Spleen (tissue), 11 donors: Measurements from ENCODE around the gene PLXNA2. TPM values are rescaled to one million over a fixed set of nuclear protein-coding genes. Genes with fewer than 3 reads are reported as not detected.

ENCODE experiments used
- DNase-seq: peaks from one replicate; pipeline ENCODE4 v3.0.0-alpha.2; 2020
- H3K27ac ChIP-seq, 8 donors: fragments of 200-600 bp; sonication (generic) in 7 of 8; 1 replicate in 4 of 8; 2 replicates in 4 of 8; pipeline versions ENCODE4 v1.5.0 to v1.8.0; 2016 to 2021; ENCODE audit warnings: inconsistent platforms in 4 of 8, mild to moderate bottlenecking in 4 of 8, moderate library complexity in 1 of 8
- H3K27me3 ChIP-seq, 7 donors: fragments of 200-600 bp; sonication (generic) in 6 of 7; replicated peaks in 1 of 7; 1 replicate in 4 of 7; 2 replicates in 3 of 7; pipeline versions ENCODE4 v1.5.0 to v1.8.0; 2016 to 2021; ENCODE audit warnings: inconsistent platforms in 3 of 7, mild to moderate bottlenecking in 1 of 7
- H3K36me3 ChIP-seq, 6 donors: fragments of 200-600 bp; sonication (generic) in 5 of 6; 1 replicate in 4 of 6; 2 replicates in 2 of 6; pipeline versions ENCODE4 v1.5.0 to v1.8.0; 2016 to 2021; ENCODE audit warnings: inconsistent platforms in 2 of 6
- H3K4me1 ChIP-seq, 6 donors: fragments of 200-600 bp; sonication (generic) in 5 of 6; 1 replicate in 3 of 6; 2 replicates in 3 of 6; pipeline versions ENCODE4 v1.5.0 to v1.8.0; 2016 to 2021; ENCODE audit warnings: inconsistent platforms in 3 of 6
- H3K4me3 ChIP-seq, 8 donors: fragments of 200-600 bp; sonication (generic) in 7 of 8; 1 replicate in 4 of 8; 2 replicates in 4 of 8; pipeline versions ENCODE4 v1.5.0 to v1.8.0; 2016 to 2021; ENCODE audit warnings: inconsistent platforms in 4 of 8, mild to moderate bottlenecking in 4 of 8, moderate library complexity in 2 of 8
- H3K9me3 ChIP-seq, 8 donors: fragments of 200-600 bp; sonication (generic) in 7 of 8; 1 replicate in 4 of 8; 2 replicates in 4 of 8; pipeline versions ENCODE4 v1.5.0 to v1.8.0; 2016 to 2021; ENCODE audit warnings: inconsistent platforms in 4 of 8
- POLR2A ChIP-seq, 3 donors: fragments of 450-650 bp; IDR thresholded peaks; one replicate each; pipeline ENCODE4 v1.5.1; 2017; ENCODE audit warnings: antibody characterized with exemption in 3 of 3, mild to moderate bottlenecking in 1 of 3
- POLR2AphosphoS5 ChIP-seq, 3 donors: sonication (generic); formaldehyde crosslinking; IDR thresholded peaks; one replicate each; pipeline ENCODE4 v1.5.1; 2017; ENCODE audit warnings: antibody characterized with exemption in 3 of 3
- WGBS, 5 donors: extraction: QIAGEN DNeasy Blood & Tissue Kit in 3 of 5; methylation state at CpG; one replicate each; pipeline versions ENCODE4 v1.1.5 to v1.1.7; 2013 to 2018; 5-methylcytosine and 5-hydroxymethylcytosine counted together
- intact Hi-C: fragments of 100-400 bp; cut with DNase I; formaldehyde crosslinking; loops from one replicate; pipeline ENCODE4 v1.15.0; 2023; ENCODE audit warnings: low total_unique reads
- polyA plus RNA-seq, 3 donors: library from polyadenylated mRNA; stranded (reverse); fragments of 200-250 nt; gene quantifications; one replicate each; pipeline ENCODE4 v1.2.1, GENCODE V29; 2013
- total RNA-seq, 7 donors: library from RNA; depleted of rRNA in 3 of 7; stranded (reverse); fragments of >200 nt in 3 of 7; fragmentation: NEBNext Ultra II Directional in 4 of 7; extraction: Animal tissue kit (Norgen Biotek cat#: 25700) in 4 of 7; gene quantifications; one replicate each; pipeline versions ENCODE4 v1.1.0 to v1.2.1, GENCODE V29; 2016 to 2021
- TF ChIP-seq, protein P1 (sequence below), 11 experiments: fragments of 200-600 bp in 7 of 11; fragments of 450-650 bp in 4 of 11; sonication (generic) in 4 of 11; IDR thresholded peaks in 8 of 11; conservative IDR thresholded peaks in 3 of 11; 1 replicate in 7 of 11; 2 replicates in 4 of 11; pipeline versions ENCODE4 v1.4.0 to v1.8.0; 2016 to 2021; ENCODE audit warnings: antibody characterized with exemption in 11 of 11, inconsistent platforms in 4 of 11, mild to moderate bottlenecking in 1 of 11
- donor health status: healthy with polysubstance abuse.
- donor health status: DM: no; HTN: no; CAD: no; lungs with moderate emphysema.
- donor health status: DM: no; HTN: no; CAD: no.
- donor health status: Bipolar disorder and iron deficiency.
- donor health status: healthy.
- donor health status: DM: no; HTN: no; CAD: no.
- donor health status: DM: yes; HTN: yes; CAD: no.

The PLXNA2 gene
- total and polyA plus RNA-seq, 10 donors: 0.93 to 16.9 (median 7.0) TPM

DNA sequence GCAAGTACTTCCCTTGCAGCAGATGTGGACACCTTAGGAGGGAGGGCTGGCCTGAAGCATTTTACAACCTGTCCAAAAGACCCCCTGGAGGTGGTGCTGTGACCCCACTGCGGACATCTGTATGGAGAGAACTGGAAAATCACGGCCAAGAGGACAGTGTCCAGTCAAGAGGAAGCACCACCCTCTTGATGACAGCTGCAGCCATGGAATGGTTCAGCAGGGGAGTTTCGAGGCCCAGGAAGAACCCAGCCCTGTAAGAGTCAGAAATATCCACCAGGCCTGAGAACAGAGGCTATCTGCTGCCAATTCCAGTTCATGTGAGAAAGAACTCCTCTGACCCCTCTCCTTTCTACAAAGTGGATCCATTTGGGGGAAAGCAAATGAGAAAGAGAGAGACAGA is 126.8 kb downstream of the PLXNA2 start:
- Histone ChIP-seq H3K4me1 (no peaks in the 10 kb centered on the region), H3K9me3 (no peaks in the 10 kb centered on the region), H3K4me3 (no peak overlapping the region), H3K27ac (no peak overlapping the region), H3K27me3 (no peaks in the 10 kb centered on the region), H3K36me3 (no peaks in the 10 kb centered on the region)
- WGBS, 5 donors: 65 to 82% (median 72%) methylated on average over 3 of the region's 3 CpGs
- intact Hi-C loops: no loop called here
- TF ChIP-seq POLR2AphosphoS5 (IDR thresholded peaks at IDR 0.05) (no peak), POLR2A (IDR thresholded peaks at IDR 0.05) (no peak)
- TF ChIP-seq, protein P1, sequence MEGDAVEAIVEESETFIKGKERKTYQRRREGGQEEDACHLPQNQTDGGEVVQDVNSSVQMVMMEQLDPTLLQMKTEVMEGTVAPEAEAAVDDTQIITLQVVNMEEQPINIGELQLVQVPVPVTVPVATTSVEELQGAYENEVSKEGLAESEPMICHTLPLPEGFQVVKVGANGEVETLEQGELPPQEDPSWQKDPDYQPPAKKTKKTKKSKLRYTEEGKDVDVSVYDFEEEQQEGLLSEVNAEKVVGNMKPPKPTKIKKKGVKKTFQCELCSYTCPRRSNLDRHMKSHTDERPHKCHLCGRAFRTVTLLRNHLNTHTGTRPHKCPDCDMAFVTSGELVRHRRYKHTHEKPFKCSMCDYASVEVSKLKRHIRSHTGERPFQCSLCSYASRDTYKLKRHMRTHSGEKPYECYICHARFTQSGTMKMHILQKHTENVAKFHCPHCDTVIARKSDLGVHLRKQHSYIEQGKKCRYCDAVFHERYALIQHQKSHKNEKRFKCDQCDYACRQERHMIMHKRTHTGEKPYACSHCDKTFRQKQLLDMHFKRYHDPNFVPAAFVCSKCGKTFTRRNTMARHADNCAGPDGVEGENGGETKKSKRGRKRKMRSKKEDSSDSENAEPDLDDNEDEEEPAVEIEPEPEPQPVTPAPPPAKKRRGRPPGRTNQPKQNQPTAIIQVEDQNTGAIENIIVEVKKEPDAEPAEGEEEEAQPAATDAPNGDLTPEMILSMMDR (IDR thresholded peaks at IDR 0.05 in 8 of 11, conservative IDR thresholded peaks at IDR 0.05 in 3 of 11): no peak
- DNase-seq: no peak

- no peak overlapping the region for H3K4me3 ChIP-seq
- 82 to 91% (median 86%) methylated on average over 7 of the region's 7 CpGs for WGBS, 5 donors
- H3K4me1 ChIP-seq: no peaks in the 10 kb centered on the region
- no peak for DNase-seq
- no peaks in the 10 kb centered on the region for H3K9me3 ChIP-seq
- no peaks in the 10 kb centered on the region for H3K27me3 ChIP-seq
- no peak overlapping the region for H3K27ac ChIP-seq
- intact Hi-C loops: no loop called here
- no peaks in the 10 kb centered on the region for H3K36me3 ChIP-seq
- TF ChIP-seq POLR2AphosphoS5 (IDR thresholded peaks at IDR 0.05) (no peak), POLR2A (IDR thresholded peaks at IDR 0.05) (no peak)
- TF ChIP-seq, protein P1 (IDR thresholded peaks at IDR 0.05 in 8 of 11, conservative IDR thresholded peaks at IDR 0.05 in 3 of 11): no peak
These were observed 128.1 kb downstream of the PLXNA2 start for GRCh38 chr1:208115924-208116640.

DNA sequence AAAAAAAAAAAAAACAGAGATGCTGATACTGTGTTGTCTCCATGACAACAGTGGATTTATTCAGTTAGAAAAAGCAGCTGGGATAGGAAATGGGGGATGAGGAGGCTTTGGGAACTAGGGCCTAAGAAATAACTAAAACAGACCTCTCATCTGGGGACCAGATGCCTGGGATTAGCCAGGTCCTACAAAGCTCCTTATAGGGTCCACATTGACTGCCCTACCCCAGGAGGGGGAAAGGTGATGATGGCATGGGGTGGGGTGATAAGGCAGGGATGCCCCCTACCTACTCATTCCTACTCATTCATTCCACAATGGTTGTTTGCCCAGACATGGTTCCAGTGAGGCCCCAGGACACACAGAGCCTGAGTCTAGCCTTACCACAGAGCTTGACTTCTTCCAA is 131.2 kb downstream of the PLXNA2 start:
- intact Hi-C loops: no loop called here
- DNase-seq: no peak
- H3K36me3 ChIP-seq: no peaks in the 10 kb centered on the region
- H3K4me1 ChIP-seq: no peaks in the 10 kb centered on the region
- TF ChIP-seq, protein P1 (IDR thresholded peaks at IDR 0.05 in 8 of 11, conservative IDR thresholded peaks at IDR 0.05 in 3 of 11): no peak
- TF ChIP-seq POLR2AphosphoS5 (IDR thresholded peaks at IDR 0.05) (no peak), POLR2A (IDR thresholded peaks at IDR 0.05) (no peak)
- H3K27ac ChIP-seq: no peak overlapping the region
- H3K27me3 ChIP-seq: no peaks in the 10 kb centered on the region
- H3K9me3 ChIP-seq: no peaks in the 10 kb centered on the region
- no peak overlapping the region for H3K4me3 ChIP-seq

DNA sequence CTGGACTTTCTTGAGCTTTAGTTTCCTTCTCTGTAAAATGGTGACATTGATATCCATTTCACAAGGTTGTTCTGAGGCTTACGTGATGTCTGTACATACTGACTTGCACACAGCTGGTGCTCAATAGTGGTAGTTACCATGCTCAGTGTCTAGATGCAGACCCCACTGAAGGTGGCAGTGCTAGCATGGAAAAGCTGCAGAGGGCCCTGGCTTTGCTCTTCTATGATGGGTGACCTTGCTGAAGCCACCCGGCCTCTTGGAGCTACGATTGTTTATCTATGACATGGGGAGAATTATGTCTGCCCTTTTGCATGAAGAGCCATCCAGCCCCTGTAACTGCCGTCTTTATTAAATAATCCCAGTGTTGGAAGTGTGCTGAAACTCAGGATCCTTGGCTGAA is 131.8 kb downstream of the PLXNA2 start:
- no peaks in the 10 kb centered on the region for H3K27me3 ChIP-seq
- TF ChIP-seq POLR2AphosphoS5 (IDR thresholded peaks at IDR 0.05) (no peak), POLR2A (IDR thresholded peaks at IDR 0.05) (no peak)
- TF ChIP-seq, protein P1 (IDR thresholded peaks at IDR 0.05 in 8 of 11, conservative IDR thresholded peaks at IDR 0.05 in 3 of 11): no peak
- H3K27ac ChIP-seq: no peak overlapping the region
- H3K4me3 ChIP-seq: no peak overlapping the region
- WGBS, 5 donors: 75 to 89% (median 84%) methylated on average over 2 to 4 of the region's 4 CpGs
- DNase-seq: no peak
- H3K36me3 ChIP-seq: no peaks in the 10 kb centered on the region
- intact Hi-C loops: no loop called here
- no peaks in the 10 kb centered on the region for H3K9me3 ChIP-seq
- H3K4me1 ChIP-seq: no peaks in the 10 kb centered on the region
